Loucy (cell line): ENCODE data around the gene RMND5B.

Experiments
- H2AFZ ChIP-seq: fragments of 200-600 bp; sonication (generic); 2 replicates; pipeline ENCODE4 v1.6.0; 2016; ENCODE audit warnings: antibody characterized with exemption, mild to moderate bottlenecking, low read length, moderate library complexity
- H3F3A ChIP-seq: fragments of 200-600 bp; 2 replicates; pipeline ENCODE4 v1.6.0; 2016; ENCODE audit warnings: antibody characterized with exemption, low read depth, mild to moderate bottlenecking
- H3K27me3 ChIP-seq: fragments of 200-600 bp; sonication (generic); 2 replicates; pipeline ENCODE4 v1.6.1; 2014; ENCODE audit warnings: low read length, mild to moderate bottlenecking; ENCODE audit not compliant: insufficient read depth, poor library complexity, severe bottlenecking
- H3K36me3 ChIP-seq: fragments of 200-600 bp; sonication (generic); 2 replicates; pipeline ENCODE4 v1.6.1; 2016; ENCODE audit warnings: low read length; ENCODE audit not compliant: insufficient read depth
- H3K4me1 ChIP-seq: fragments of 200-600 bp; sonication (generic); 2 replicates; pipeline ENCODE4 v1.5.1; 2014; ENCODE audit warnings: low read length, mild to moderate bottlenecking; ENCODE audit not compliant: insufficient read depth, poor library complexity, severe bottlenecking
- H3K4me2 ChIP-seq: fragments of 200-600 bp; sonication (generic); 2 replicates; pipeline ENCODE4 v1.6.0; 2014; ENCODE audit warnings: antibody characterized with exemption, low read length, low read depth, mild to moderate bottlenecking; ENCODE audit not compliant: poor library complexity, severe bottlenecking
- H3K4me3 ChIP-seq: fragments of 200-600 bp; sonication (generic); 2 replicates; pipeline ENCODE4 v1.5.1; 2014; ENCODE audit warnings: low read length, mild to moderate bottlenecking, mixed read lengths; ENCODE audit not compliant: poor library complexity, severe bottlenecking
- H3K79me2 ChIP-seq: fragments of 200-600 bp; sonication (generic); 2 replicates; pipeline ENCODE4 v1.6.1; 2014; ENCODE audit warnings: low read length; ENCODE audit not compliant: insufficient read depth
- H3K9ac ChIP-seq: fragments of 200-600 bp; sonication (generic); 2 replicates; pipeline ENCODE4 v1.6.0; 2014; ENCODE audit warnings: mild to moderate bottlenecking, low read depth, low read length, moderate library complexity; ENCODE audit not compliant: poor library complexity, severe bottlenecking
- H3K9me2 ChIP-seq: fragments of 200-600 bp; sonication (generic); replicated peaks from 2 replicates; pipeline ENCODE4 v1.6.1; 2016; ENCODE audit warnings: low read depth, low read length, mixed read lengths
- H3K9me3 ChIP-seq: fragments of 200-600 bp; sonication (generic); 2 replicates; pipeline ENCODE4 v1.6.1; 2014; ENCODE audit warnings: mild to moderate bottlenecking, antibody characterized with exemption, low read length, low read depth; ENCODE audit not compliant: insufficient read depth
- H4K20me1 ChIP-seq: fragments of 200-600 bp; sonication (generic); 2 replicates; pipeline ENCODE4 v1.6.0; 2014; ENCODE audit warnings: antibody characterized with exemption, low read length, mild to moderate bottlenecking; ENCODE audit not compliant: insufficient read depth, poor library complexity, severe bottlenecking
- CTCF ChIP-seq: fragments of 200-600 bp; sonication (generic); conservative IDR thresholded peaks from 2 replicates; pipeline ENCODE4 v1.5.1; 2014; ENCODE audit warnings: mild to moderate bottlenecking, antibody characterized with exemption, low read length
- EZH2phosphoT487 ChIP-seq: fragments of 200-600 bp; IDR thresholded peaks from 2 replicates; pipeline ENCODE4 v1.6.1; 2018; ENCODE audit warnings: antibody characterized with exemption, mild to moderate bottlenecking, moderate library complexity, borderline replicate concordance

Gene RMND5B

GRCh38 chr5:178131446-178131996, 707 bp downstream of the RMND5B start:
- Histone ChIP-seq H3K4me1 (peaks cover 9% of the 10 kb centered on the region), H3K79me2 (peaks cover 10% of the 10 kb centered on the region; the same call in 1 of the 2 replicates), H3K4me2 (peak overlapping the region; percentile 74), H3K27me3 (no peaks in the 10 kb centered on the region), H4K20me1 (no peaks in the 10 kb centered on the region), H2AFZ (no peak overlapping the region), H3K9me2 (no peaks in the 10 kb centered on the region), H3K4me3 (peak overlapping the region; percentile 80), H3K9ac (peak overlapping the region; percentile 86), H3F3A (no peaks in the 10 kb centered on the region), H3K9me3 (no peaks in the 10 kb centered on the region), H3K36me3 (no peaks in the 10 kb centered on the region)
- TF ChIP-seq EZH2phosphoT487, result no peak
- TF ChIP-seq CTCF, result no peak

GRCh38 chr5:178136990-178137389, 6.2 kb downstream of the RMND5B start:
- H3K9ac ChIP-seq, result no peak overlapping the region
- no peaks in the 10 kb centered on the region for H3K36me3 ChIP-seq

GRCh38 chr5:178137991-178138390, 7.2 kb downstream of the RMND5B start:
- no peaks in the 10 kb centered on the region for H3K4me1 ChIP-seq
- no peak overlapping the region for H3K9ac ChIP-seq
- no peaks in the 10 kb centered on the region for H3K27me3 ChIP-seq
- TF ChIP-seq EZH2phosphoT487 (no peak), CTCF (no peak)
- H3K4me2 ChIP-seq, result no peak overlapping the region
- no peak overlapping the region for H3K4me3 ChIP-seq
- no peaks in the 10 kb centered on the region for H3K79me2 ChIP-seq
- no peak overlapping the region for H2AFZ ChIP-seq
- H4K20me1 ChIP-seq, result no peaks in the 10 kb centered on the region
- H3K9me3 ChIP-seq, result no peaks in the 10 kb centered on the region
- no peaks in the 10 kb centered on the region for H3K9me2 ChIP-seq
- no peaks in the 10 kb centered on the region for H3F3A ChIP-seq
- no peaks in the 10 kb centered on the region for H3K36me3 ChIP-seq

More at GRCh38 chr5:178136990-178137389, 6.2 kb downstream of the RMND5B start:
- Histone ChIP-seq H2AFZ (no peak overlapping the region), H3K4me2 (no peak overlapping the region), H3F3A (no peaks in the 10 kb centered on the region), H4K20me1 (no peaks in the 10 kb centered on the region), H3K79me2 (peaks cover under 1% of the 10 kb centered on the region; the same call in 1 of the 2 replicates), H3K4me1 (no peaks in the 10 kb centered on the region), H3K9me2 (no peaks in the 10 kb centered on the region), H3K4me3 (no peak overlapping the region), H3K9me3 (no peaks in the 10 kb centered on the region), H3K27me3 (no peaks in the 10 kb centered on the region)
- no peak for TF ChIP-seq EZH2phosphoT487

GRCh38 chr5:178141550-178141949, 10.7 kb downstream of the RMND5B start:
- TF ChIP-seq EZH2phosphoT487, result no peak
- TF ChIP-seq CTCF, result no peak
- H3K27me3 ChIP-seq, result no peaks in the 10 kb centered on the region

More at GRCh38 chr5:178141550-178141949, 10.7 kb downstream of the RMND5B start:
- Histone ChIP-seq H3K79me2 (no peaks in the 10 kb centered on the region), H3K9me2 (no peaks in the 10 kb centered on the region), H3K9ac (no peak overlapping the region), H3F3A (no peaks in the 10 kb centered on the region), H3K36me3 (no peaks in the 10 kb centered on the region), H2AFZ (no peak overlapping the region), H3K4me2 (no peak overlapping the region), H3K4me3 (no peak overlapping the region), H3K4me1 (no peaks in the 10 kb centered on the region), H3K9me3 (no peaks in the 10 kb centered on the region), H4K20me1 (no peaks in the 10 kb centered on the region)
